Ovary (tissue), 9 donors: ENCODE results near the gene WNK4. TPM values are rescaled to one million over a fixed set of nuclear protein-coding genes. Genes with fewer than 3 reads are reported as not detected.

Experiments
- DNase-seq, 5 donors: peaks; one replicate each; pipeline ENCODE4 v3.0.0-alpha.2; 2019 to 2020
- H3K27ac ChIP-seq, 2 donors: fragments of 200-600 bp; one replicate each; pipeline versions ENCODE4 v1.5.1 to v1.8.0; 2019 to 2022
- H3K27me3 ChIP-seq: fragments of 200-600 bp; one replicate; pipeline ENCODE4 v1.8.0; 2022
- H3K36me3 ChIP-seq: fragments of 200-600 bp; sonication (generic); one replicate; pipeline ENCODE4 v1.5.1; 2019
- H3K4me1 ChIP-seq: one replicate; pipeline ENCODE4 v1.8.1; 2013; ENCODE audit warnings: mild to moderate bottlenecking, moderate library complexity; ENCODE audit not compliant: insufficient read depth
- H3K4me3 ChIP-seq: fragments of 200-600 bp; sonication (generic); one replicate; pipeline ENCODE4 v1.5.1; 2017
- H3K9me3 ChIP-seq, 2 donors: fragments of 200-600 bp in 1 of 2; sonication (generic) in 1 of 2; one replicate each; pipeline versions ENCODE4 v1.5.1 to v1.8.1; 2013 to 2019; ENCODE audit warnings: mild to moderate bottlenecking in 1 of 2, moderate library complexity in 1 of 2
- CTCF ChIP-seq, 3 donors: fragments of 450-650 bp in 2 of 3; fragments of 200-600 bp in 1 of 3; IDR thresholded peaks; one replicate each; pipeline versions ENCODE4 v1.5.1 to v1.8.0; 2016 to 2022; ENCODE audit warnings: antibody characterized with exemption in 3 of 3, mild to moderate bottlenecking in 1 of 3
- EP300 ChIP-seq: sonication (generic); formaldehyde crosslinking; IDR thresholded peaks from one replicate; pipeline ENCODE4 v1.6.1; 2017; ENCODE audit warnings: antibody characterized with exemption
- POLR2A ChIP-seq: fragments of 450-650 bp; IDR thresholded peaks from one replicate; pipeline ENCODE4 v1.6.1; 2017; ENCODE audit warnings: antibody characterized with exemption, mild to moderate bottlenecking, moderate library complexity
- whole genome bisulfite sequencing, 3 donors: extraction: QIAGEN DNeasy Blood & Tissue Kit in 1 of 3; methylation state at CpG; one replicate each; pipeline versions ENCODE4 v1.1.5 to v1.1.7; 2013 to 2017; 5-methylcytosine and 5-hydroxymethylcytosine counted together
- intact Hi-C, 4 donors: fragments of 100-400 bp; cut with DNase I; formaldehyde crosslinking; loops; one replicate each; pipeline versions ENCODE4 v1.11.0 to v1.15.1; 2022 to 2023
- polyA plus RNA-seq, 2 donors: library from polyadenylated mRNA; stranded (reverse); fragments of 200-250 nt in 1 of 2; fragments of 350-450 nt in 1 of 2; fragmentation: Illumina TruSeq in 1 of 2; extraction: RNeasy Lipid Tissue Mini Kit (QIAGEN cat#74804) in 1 of 2; gene quantifications; one replicate each; pipeline ENCODE4 v1.2.3, GENCODE V29; 2013 to 2014
- total RNA-seq, 7 donors: library from RNA; depleted of rRNA in 2 of 7; stranded (reverse); fragments of >200 nt in 2 of 7; fragmentation: NEBNext Ultra II Directional in 3 of 7; extraction: Animal tissue kit (Norgen Biotek cat#: 25700) in 3 of 7; gene quantifications; one replicate each; pipeline versions ENCODE4 v1.1.0 to v1.2.4, GENCODE V29; 2016 to 2023
- donor health status: DM: no; HTN: no; CAD: no; lungs with moderate emphysema.
- donor health status: DM: no; HTN: no; CAD: no.
- donor health status: Bipolar disorder and iron deficiency.
- donor health status: DM: yes; HTN: yes; CAD: no.
- donor health status: DM: no; HTN: no; CAD: no.
- donor health status: DM: yes; HTN: yes; CAD: no.

The WNK4 gene
- total and polyA plus RNA-seq, 9 donors = 1.1 to 11.9 (median 2.1) TPM

DNA sequence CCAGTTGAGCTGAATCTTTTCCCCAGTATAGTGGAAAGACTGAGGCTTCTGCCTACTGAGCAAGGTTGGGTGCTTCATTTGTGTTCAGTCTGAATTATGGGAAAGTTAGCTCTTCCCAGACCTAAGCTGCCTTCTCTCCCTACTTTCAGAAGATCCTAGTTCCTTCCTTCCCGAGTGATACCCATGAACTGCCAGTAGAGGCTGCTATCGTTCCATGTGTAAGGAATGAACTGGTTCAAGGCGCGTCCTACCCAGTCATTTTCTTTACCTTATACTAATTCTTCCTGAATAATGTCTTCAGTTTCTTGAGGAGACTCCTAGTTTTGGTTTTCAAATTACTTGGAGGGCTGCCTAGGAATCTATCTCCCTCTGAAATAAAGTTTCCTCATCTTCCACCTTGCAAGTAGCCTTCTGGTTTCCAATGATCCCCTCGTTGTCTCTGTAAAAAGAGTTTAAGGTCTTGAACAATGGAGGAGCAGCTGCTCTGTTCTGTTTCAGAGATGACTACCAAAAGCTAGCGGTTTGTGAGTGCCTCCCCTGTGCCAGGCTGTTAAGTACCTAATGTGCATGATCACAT, 63.0 kb downstream of the WNK4 start:
- Histone ChIP-seq H3K27ac (no peak overlapping the region), H3K36me3 (no peaks in the 10 kb centered on the region), H3K4me3 (no peak overlapping the region), H3K9me3 (no peaks in the 10 kb centered on the region), H3K4me1 (no peaks in the 10 kb centered on the region), H3K27me3 (no peaks in the 10 kb centered on the region)
- intact Hi-C loops = loop anchor here in 2 of 4 donors (5.0 to 10.0 kb wide), 2 partner anchors 94 to 151 kb away; partner anchors contain the start of gene RPL27 (in 1 of the 2)
- 32 to 37% (median 36%) methylated on average over 6 of the region's 6 CpGs for WGBS, 3 donors
- peak in 1 of 5 donors; percentile 47 for DNase-seq
- peak; percentile 64 to 88 (median 87) for TF ChIP-seq CTCF (IDR thresholded peaks at IDR 0.05)
- no peak for TF ChIP-seq POLR2A
- TF ChIP-seq EP300 = no peak

- no peaks in the 10 kb centered on the region for H3K36me3 ChIP-seq
- H3K9me3 ChIP-seq = no peaks in the 10 kb centered on the region
- H3K4me3 ChIP-seq = no peak within 1 kb of the TSS
- no peaks in the 10 kb centered on the region for H3K27me3 ChIP-seq
- no peak for DNase-seq
- intact Hi-C loops = loop anchor here in 2 of 4 donors (5.0 to 10.0 kb wide), 2 partner anchors 93 to 151 kb away; partner anchors contain the start of gene RPL27 (in 1 of the 2)
- WGBS, 3 donors = 27 to 47% (median 42%) methylated on average over 4 of the region's 4 CpGs
- TF ChIP-seq POLR2A (no peak), EP300 (no peak), CTCF (IDR thresholded peaks at IDR 0.05) (no peak)
- H3K27ac ChIP-seq = no peak within 1 kb of the TSS
- no peaks in the 10 kb centered on the region for H3K4me1 ChIP-seq
Observed at GRCh38 chr17:42844271-42844670, 63.9 kb downstream of the WNK4 start, which contains the start of gene AOC2. Gene AOC2 (plus strand): TSS chr17:42844580. CDS start chr17:42844627, 47 bp downstream.

DNA sequence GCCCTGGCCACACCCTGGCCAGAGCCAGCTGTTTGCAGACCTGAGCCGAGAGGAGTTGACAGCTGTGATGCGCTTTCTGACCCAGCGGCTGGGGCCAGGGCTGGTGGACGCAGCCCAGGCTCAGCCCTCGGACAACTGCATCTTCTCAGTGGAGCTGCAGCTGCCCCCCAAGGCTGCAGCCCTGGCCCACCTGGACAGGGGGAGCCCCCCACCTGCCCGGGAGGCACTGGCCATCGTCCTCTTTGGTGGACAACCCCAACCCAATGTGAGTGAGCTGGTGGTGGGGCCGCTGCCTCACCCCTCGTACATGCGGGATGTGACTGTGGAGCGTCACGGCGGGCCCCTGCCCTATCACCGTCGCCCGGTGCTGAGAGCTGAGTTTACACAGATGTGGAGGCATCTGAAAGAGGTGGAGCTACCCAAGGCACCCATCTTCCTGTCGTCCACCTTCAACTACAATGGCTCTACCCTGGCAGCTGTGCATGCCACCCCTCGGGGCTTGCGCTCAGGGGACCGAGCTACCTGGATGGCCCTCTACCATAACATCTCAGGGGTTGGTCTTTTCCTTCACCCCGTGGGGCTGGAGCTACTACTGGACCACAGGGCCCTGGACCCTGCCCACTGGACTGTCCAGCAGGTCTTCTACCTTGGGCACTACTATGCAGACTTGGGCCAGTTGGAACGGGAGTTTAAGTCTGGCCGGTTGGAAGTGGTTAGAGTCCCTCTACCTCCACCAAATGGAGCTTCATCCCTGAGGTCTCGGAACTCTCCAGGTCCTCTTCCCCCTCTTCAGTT, 64.5 kb downstream of the WNK4 start:
- 78 to 84% (median 80%) methylated on average over 24 of the region's 24 CpGs for WGBS, 3 donors
- H3K4me1 ChIP-seq = peaks cover under 1% of the 10 kb centered on the region
- TF ChIP-seq EP300 = no peak
- no peak for TF ChIP-seq POLR2A
- no peak overlapping the region for H3K27ac ChIP-seq
- H3K36me3 ChIP-seq = no peaks in the 10 kb centered on the region
- no peak for DNase-seq
- no peaks in the 10 kb centered on the region for H3K27me3 ChIP-seq
- no peak overlapping the region for H3K4me3 ChIP-seq
- intact Hi-C loops = loop anchor here (5.0 to 10.0 kb wide), 3 partner anchors 87 to 150 kb away; partner anchors contain the start of gene RPL27 (in 1 of the 4)
- no peaks in the 10 kb centered on the region for H3K9me3 ChIP-seq

DNA sequence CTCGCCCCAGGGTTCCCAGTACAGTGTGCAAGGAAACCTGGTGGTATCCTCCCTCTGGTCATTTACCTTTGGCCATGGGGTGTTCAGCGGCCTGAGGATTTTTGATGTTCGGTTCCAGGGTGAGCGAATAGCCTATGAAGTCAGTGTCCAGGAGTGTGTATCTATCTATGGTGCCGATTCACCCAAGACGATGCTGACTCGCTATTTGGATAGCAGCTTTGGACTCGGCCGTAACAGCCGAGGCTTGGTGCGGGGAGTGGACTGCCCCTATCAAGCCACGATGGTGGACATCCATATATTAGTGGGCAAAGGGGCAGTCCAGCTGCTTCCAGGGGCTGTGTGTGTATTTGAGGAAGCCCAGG, 65.1 kb downstream of the WNK4 start:
- H3K27me3 ChIP-seq = no peaks in the 10 kb centered on the region
- WGBS, 3 donors = 85 to 90% (median 85%) methylated on average over 12 of the region's 12 CpGs
- H3K4me3 ChIP-seq = no peak overlapping the region
- peaks cover 3% of the 10 kb centered on the region for H3K4me1 ChIP-seq
- no peak overlapping the region for H3K27ac ChIP-seq
- TF ChIP-seq POLR2A = no peak
- no peak for TF ChIP-seq CTCF (IDR thresholded peaks at IDR 0.05)
- no peak for TF ChIP-seq EP300
- DNase-seq = no peak
- no peaks in the 10 kb centered on the region for H3K36me3 ChIP-seq
- no peaks in the 10 kb centered on the region for H3K9me3 ChIP-seq
- intact Hi-C loops = loop anchor here in 3 of 4 donors (5.0 to 10.0 kb wide), 3 partner anchors 87 to 149 kb away; partner anchors contain the start of gene RPL27 (in 1 of the 3)
